NCI-H2171 (cell line): ENCODE results near the gene FBP1.
A peak's percentile ranks its signal among the peaks of the same experiment; 100 is the strongest.

Experiments used
- DNase-seq: peaks from one replicate; lab custom pipeline; 2025; lab: John Stamatoyannopoulos, UW

FBP1 gene

DNA sequence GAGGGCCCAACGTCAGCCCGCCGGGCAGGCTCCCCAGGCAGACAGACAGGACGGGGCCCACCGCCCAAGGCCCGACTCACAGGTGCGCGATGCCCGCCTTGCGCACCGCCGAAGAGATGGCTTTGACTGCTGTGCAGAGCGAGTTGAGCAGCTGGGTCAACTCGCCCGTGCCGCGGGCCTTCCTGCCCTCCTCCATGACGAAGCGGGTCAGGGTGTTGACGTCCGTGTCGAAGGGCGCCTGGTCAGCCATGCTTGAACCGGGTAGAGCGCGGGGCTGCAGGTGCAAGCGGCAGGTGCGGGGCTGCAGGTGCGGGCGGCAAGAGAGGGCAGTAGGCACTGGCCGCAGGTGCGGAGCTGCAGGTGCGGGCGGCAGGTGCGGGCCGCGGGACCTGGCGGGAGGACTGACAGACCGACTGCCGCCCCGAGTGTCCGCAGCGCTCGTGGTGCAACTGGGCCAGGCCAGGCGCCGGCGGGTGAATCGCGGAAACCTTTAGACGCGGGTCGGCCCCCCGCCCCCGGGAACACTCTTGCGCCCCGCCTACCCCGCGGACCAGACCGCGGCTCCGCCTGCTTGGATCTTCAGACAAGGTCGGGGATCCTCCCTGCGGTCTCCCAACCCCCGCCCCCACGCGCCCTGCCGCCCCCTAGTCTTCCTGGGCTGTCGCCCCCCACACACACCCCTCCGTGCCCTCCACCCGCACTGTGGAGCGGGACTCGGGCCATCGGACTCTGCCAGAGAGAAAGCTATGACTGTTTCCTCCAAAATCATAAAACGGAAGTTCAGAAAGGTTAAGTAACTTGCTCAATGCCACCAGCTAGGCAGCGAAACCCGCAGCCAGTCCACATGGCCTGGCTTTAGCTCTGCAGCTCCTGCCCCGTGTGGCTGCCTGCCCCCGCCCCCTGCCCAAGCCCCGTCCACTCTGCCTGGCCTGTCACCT lies at the start of gene FBP1:
Gene FBP1 (minus strand): TSS at position 458 of the 938 bp plus-strand sequence. CDS start 208 bp downstream, at position 250.
- no peak for DNase-seq

DNA sequence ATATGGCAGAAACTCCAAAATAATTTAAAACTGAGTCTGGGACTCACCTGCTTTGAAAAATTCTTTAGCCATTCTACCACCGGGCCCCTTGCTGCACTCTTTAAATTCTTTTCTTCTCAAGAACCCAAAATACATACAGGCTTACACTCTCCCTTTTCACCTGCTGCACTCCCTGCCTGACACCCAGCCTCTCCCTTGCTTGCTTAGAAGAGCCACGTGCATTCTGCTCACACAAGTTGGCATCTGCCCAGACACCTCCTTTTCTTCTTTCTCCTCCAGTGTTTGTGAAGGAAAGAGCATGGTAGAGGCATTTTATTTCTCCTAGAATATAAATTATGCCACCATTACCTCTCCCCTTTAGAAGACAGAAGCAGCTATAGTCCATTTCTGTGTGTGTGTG lies 48.1 kb upstream of the FBP1 start:
- no peak for DNase-seq

DNA sequence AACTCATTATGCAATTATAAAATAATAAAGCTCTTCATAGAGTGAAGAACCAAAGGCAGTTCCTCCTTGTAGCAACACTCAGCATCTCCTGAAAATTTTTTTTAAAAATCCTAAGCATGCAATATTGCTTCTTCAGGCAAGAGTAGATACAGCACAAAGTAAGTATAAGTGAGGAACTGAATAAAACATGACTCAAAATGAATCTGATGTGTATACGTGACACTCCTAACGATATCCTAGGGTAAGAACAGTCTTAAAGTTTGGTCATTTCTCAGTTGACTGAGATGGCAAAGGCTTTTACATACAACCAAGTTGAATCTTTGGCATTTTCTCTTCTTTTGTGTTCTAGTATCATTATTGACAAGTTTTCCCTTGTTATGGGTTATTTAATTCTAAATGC lies 46.0 kb upstream of the FBP1 start:
- DNase-seq, result no peak

GRCh38 chr9:94681508-94681907 lies 42.2 kb upstream of the FBP1 start:
- peak; percentile 38 for DNase-seq

- DNase-seq, result no peak
These were observed 41.3 kb upstream of the FBP1 start for GRCh38 chr9:94680621-94681020.

DNA sequence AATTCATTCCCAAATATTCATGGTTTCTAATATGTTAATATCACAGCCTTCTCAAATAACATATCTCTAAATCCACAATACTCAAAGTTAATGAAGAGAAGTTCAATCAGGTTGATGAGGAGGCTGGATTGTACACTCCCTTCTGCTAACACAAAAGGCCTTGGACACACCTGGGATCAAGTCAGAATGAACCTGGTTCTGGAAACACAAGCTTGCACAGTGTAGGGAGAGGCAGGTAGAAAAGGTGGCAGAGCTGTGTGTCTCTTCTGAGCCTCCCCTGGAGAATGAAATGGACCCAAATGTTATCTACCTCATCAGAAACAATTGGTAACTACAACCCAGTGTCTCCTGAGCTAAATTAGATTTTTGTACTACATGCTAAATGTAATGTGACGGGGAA lies 40.7 kb upstream of the FBP1 start:
- no peak for DNase-seq

DNA sequence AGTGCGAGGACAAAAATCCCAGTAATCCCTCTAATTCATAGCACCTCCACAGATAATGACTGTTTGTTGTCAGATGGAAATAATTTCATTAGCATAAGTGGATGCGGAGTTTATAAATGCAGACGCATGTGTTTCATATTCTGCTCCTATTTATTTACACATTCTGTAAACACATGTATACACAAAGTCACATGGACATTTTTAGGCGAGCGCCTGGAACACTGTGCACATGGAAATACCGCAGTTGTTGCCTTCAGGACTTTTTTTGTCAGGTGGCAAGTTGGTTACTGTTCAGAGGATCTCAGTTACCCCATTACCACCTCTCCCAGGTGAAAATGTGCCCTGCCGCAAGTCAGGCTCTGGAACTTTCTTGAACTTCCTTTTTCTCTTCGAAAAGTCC lies 40.3 kb upstream of the FBP1 start:
- DNase-seq, result no peak

DNA sequence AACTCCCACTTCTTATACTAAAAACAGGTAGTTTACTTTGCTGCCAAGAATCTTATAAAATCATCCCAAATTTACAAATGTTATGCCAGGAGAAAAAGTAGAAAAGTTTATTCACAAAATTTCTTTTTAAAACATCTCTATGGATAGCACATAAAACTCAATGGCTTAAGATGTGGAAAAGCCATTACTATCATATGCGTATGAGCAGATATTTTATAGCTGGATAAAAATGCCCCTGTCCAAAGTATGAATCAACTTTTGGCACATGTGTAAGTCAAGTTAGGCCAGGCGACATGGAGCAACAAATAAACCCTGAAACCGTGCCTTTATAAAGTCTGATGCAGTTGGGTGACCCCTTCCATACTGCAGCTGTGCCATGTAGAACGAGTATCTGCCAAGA lies 38.6 kb upstream of the FBP1 start:
- no peak for DNase-seq

DNA sequence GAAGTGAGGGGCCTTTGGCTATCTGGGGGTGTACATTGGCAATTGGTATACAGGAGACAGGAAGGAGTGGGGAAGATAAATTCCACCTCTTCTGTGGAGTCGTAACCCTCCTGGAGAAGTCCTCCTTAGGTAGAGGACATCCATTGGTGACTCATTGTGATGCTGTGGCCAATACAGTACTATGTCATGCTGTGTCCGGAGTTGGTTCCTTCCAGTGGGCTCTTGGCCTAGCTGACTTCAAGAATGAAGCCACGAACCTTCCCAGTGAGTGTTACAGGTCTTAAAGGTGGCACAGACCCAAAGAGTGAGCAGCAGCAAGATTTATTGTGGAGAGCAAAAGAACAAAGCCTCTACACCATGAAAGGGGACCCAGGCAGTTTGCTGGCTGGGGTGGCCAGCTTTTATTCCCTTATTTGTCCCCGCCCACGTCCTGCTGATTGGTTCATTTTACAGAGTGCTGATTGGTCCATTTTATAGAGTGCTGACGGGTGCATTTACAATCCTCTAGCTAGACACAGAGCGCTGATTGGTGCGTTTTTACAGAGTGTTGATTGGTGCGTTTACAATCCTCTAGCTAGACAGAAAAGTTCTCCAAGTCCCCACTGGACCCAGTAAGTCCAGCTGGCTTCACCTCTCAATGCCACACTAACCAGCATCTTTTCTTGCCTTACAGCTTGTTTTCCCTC lies 37.3 kb upstream of the FBP1 start:
- DNase-seq, result no peak

DNA sequence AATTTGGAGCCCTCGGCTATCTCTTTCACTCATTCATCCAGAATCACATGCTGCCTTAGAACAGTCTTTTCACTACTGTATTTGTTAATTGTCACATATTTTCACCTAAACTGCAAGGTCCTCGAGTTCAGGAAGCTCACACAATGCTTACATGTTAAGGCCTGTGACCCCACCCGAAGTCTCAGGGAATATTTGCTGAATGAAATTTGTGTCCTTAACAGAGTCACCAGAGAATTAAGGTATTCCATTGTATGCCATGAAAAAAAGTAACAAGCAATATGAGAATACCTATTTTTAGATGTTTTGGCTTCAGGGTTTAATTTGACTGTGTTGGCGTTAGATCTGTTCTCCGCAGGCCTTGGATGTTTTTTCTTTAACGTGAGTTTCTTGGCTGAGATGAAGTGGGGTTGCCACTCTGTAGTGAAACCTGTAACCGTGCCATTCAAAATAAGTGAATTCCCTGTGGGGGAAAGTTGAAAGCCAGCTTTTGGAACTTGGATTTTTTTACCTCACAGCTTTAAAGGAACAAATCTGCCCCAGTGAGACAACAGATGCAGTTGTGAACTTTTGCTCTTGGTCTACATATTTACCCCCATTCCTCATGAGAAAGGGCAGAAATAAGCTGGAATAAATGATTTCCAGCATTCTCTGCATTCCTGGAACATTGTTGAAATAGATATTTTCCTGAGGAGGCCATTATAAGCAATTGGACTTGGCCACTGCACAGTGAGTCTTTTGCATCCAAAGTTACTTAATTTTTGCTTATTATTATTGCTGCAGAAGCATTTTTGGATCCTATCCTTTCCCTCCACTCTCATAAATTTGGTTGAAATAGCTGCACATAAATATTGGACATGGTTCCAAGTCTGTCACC lies 35.9 kb upstream of the FBP1 start:
- DNase-seq, result no peak

GRCh38 chr9:94672811-94673487 lies 33.6 kb upstream of the FBP1 start:
- DNase-seq, result no peak

- DNase-seq, result peak; percentile 73
These were observed 29.8 kb upstream of the FBP1 start for GRCh38 chr9:94668928-94669729.

GRCh38 chr9:94668418-94668927 lies 29.2 kb upstream of the FBP1 start:
- no peak for DNase-seq

DNA sequence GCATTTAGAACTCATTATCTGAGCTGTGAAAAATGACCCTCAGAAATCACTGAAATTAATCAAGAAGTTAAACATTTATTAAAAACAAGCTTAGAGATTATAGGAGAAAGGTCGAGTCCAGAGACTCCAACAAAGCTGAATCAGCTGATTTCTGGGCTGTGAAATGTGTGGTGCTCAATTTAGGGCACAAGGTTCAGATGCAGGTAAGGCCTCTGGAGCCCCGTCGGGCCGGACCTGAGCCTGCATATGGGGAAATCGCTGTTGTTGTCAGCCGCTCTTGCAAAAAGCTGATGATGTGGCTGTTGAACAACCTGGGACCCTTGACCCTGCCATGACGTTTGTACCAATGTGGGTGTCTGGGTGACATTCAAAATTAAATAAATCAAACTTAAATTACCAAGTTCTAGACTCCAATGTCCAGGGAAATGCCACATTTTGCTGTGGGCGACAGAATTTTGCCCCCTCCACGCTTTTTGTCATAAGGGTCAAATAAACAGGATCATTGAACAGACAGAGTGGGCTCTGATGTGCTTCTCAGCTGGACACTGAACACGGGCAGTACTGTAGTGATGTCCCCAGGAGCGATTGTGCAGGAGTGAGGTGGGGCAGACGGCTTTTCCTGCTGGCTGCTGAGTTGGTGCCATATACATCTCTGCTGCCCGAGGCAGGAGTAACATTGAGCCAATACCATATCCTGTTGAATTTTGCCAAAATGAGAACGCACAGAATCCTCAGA lies 27.2 kb upstream of the FBP1 start:
- DNase-seq, result no peak

- DNase-seq, result no peak
These were observed 26.3 kb upstream of the FBP1 start for GRCh38 chr9:94665613-94666012.

DNA sequence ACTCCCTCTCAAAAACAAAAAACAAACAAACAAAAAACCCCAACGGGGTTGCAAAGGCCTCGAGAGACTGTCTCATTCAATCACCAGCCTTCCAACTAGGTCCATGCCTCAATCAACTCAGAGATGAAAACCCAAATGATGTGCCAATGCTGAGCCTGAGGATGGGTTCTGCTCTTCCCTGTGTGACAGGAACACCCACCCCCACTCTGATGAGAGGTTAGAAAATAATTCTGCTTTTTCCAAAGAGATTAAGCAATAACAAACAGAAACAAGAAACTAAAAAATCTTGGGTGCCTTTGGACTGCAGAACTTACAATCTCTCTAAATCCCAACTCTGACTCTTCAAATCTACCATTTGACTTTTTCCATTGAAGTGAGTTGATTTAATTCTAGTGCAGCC lies 25.5 kb upstream of the FBP1 start:
- DNase-seq, result no peak

DNA sequence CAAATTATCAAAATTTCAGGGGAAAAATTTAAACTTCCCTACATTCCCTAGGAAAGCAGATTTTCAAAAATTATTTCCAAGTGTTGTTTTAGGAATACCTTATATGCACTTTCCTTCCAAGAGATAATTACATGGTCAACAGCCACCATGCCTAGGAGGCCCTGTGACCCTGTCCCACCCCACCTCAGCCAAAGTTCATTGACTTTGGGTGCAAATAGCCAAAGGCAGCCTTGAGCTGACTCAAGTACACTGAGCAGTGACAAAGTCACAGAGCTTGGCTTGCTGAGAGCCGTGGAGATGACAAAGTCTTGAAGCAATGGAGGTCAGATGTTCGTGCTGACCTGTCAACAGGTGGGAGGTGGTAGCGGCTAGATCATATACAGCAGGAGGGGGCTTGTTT lies 24.3 kb upstream of the FBP1 start:
- no peak for DNase-seq

DNA sequence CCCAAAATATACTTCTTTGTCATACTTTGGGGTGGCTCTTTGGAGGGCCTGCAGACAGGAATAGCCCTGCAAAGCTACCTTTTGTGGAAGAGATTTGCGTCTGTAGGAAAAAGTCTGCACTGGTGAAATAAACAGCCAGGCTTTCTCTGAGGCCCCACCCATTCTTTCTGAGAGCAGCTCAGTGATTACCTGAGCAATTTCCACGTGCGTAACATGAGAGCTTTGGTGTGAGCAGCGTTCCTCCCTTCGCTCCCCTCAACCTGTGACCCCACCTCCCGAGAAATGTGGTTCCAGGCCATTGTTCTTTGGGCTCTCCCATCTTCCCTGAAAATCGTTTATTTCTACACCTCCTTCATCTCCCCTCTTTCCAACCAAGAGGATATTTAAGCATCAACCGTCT lies 23.8 kb upstream of the FBP1 start:
- no peak for DNase-seq

- no peak for DNase-seq
These were observed 17.9 kb upstream of the FBP1 start for GRCh38 chr9:94657021-94657725.
